GM18499 (cell line): Measurements from ENCODE around the gene COG4.

Source experiments
- ATAC-seq: cut with Tn5 transposase; IDR thresholded peaks from one replicate; pipeline ENCODE4 v1.9.1; 2021; ENCODE audit warnings: moderate number of reproducible peaks; ENCODE audit not compliant: insufficient read depth, unreplicated experiment

COG4 gene

GRCh38 chr16:70438585-70438968 lies 84.8 kb downstream of the COG4 start:
- no peak for ATAC-seq

GRCh38 chr16:70437582-70438557 lies 85.5 kb downstream of the COG4 start:
- ATAC-seq = no peak

GRCh38 chr16:70437017-70437581 lies 86.3 kb downstream of the COG4 start:
- ATAC-seq = no peak

GRCh38 chr16:70434484-70435260 lies 88.7 kb downstream of the COG4 start:
- no peak for ATAC-seq

GRCh38 chr16:70433458-70434103 lies 89.8 kb downstream of the COG4 start:
- no peak for ATAC-seq

GRCh38 chr16:70432723-70433457 lies 90.5 kb downstream of the COG4 start:
- no peak for ATAC-seq

- ATAC-seq = no peak
Measured at GRCh38 chr16:70432356-70432722, 91.0 kb downstream of the COG4 start.

- peak; percentile 38 for ATAC-seq
Measured at GRCh38 chr16:70430667-70431536, 92.5 kb downstream of the COG4 start.
